ENCODE data around the gene ANKRD16. TPM values are rescaled to one million over a fixed set of nuclear protein-coding genes. Genes with fewer than 3 reads are reported as not detected.
"Not testable (repeated sequence)": the region's sequence is repeated elsewhere in the genome, so short reads cannot be mapped to it uniquely, and the experiment has no call there.

Gene ANKRD16
- total and polyA plus RNA-seq, 9 donors: 6.6 to 15.3 (median 9.6) TPM

GRCh38 chr10:5887641-5888040 is 2.1 kb downstream of the ANKRD16 start:
- Histone ChIP-seq H3K4me3 (no peak overlapping the region), H3K9me3 (no peaks in the 10 kb centered on the region), H3K27me3 (no peaks in the 10 kb centered on the region), H3K27ac (no peak overlapping the region), H3K4me1 (ENCODE audit: insufficient read depth) (peaks cover 14% of the 10 kb centered on the region), H3K36me3 (no peaks in the 10 kb centered on the region)
- TF ChIP-seq CTCF (IDR thresholded peaks at IDR 0.05) (no peak), POLR2A (IDR thresholded peaks at IDR 0.05) (no peak), EP300 (IDR thresholded peaks at IDR 0.05) (no peak)
- 87 to 91% (median 90%) methylated on average over 8 of the region's 8 CpGs for WGBS, 3 donors
- no peak for DNase-seq
- intact Hi-C loops (cut with DNase I): no loop called here

- Histone ChIP-seq H3K4me1 (ENCODE audit: insufficient read depth) (peaks cover 13% of the 10 kb centered on the region), H3K9me3 (no peaks in the 10 kb centered on the region), H3K36me3 (no peaks in the 10 kb centered on the region), H3K4me3 (no peak overlapping the region), H3K27ac (no peak overlapping the region), H3K27me3 (no peaks in the 10 kb centered on the region)
- 3 to 6% (median 5%) methylated on average over 1 of the region's 1 CpG for WGBS, 3 donors
- intact Hi-C loops (cut with DNase I): no loop called here
- DNase-seq: no peak
- TF ChIP-seq EP300 (IDR thresholded peaks at IDR 0.05): no peak
- no peak for TF ChIP-seq POLR2A (IDR thresholded peaks at IDR 0.05)
- no peak for TF ChIP-seq CTCF (IDR thresholded peaks at IDR 0.05)
These were observed 2.7 kb downstream of the ANKRD16 start for GRCh38 chr10:5887029-5887428.

DNA sequence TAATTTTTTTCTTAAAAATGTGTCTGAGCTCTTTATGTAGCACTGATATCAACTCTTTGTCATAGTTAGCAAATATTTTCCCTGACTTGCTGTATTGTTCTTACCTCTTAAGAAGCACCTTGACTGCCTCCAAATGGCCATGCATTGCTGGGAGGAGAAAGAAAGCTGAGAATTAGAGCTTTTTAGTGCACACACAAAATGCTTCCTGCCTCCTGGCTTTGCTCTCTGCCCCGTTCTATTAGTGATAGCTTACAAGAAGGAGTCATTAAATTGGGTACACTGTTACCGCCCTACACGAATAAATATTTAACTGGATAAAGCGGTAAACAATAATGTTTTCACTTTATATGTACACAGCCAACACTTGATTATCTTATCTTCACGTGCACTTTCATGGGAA is 4.1 kb downstream of the ANKRD16 start:
- Histone ChIP-seq H3K36me3 (no peaks in the 10 kb centered on the region), H3K9me3 (no peaks in the 10 kb centered on the region), H3K4me1 (ENCODE audit: insufficient read depth) (peaks cover 9% of the 10 kb centered on the region), H3K4me3 (no peak overlapping the region), H3K27ac (no peak overlapping the region), H3K27me3 (no peaks in the 10 kb centered on the region)
- DNase-seq: no peak
- no peak for TF ChIP-seq CTCF (IDR thresholded peaks at IDR 0.05)
- TF ChIP-seq EP300 (IDR thresholded peaks at IDR 0.05): no peak
- TF ChIP-seq POLR2A (IDR thresholded peaks at IDR 0.05): no peak
- WGBS, 3 donors: 53 to 83% (median 72%) methylated on average over 5 of the region's 5 CpGs
- intact Hi-C loops (cut with DNase I): no loop called here

- Histone ChIP-seq H3K36me3 (no peaks in the 10 kb centered on the region), H3K4me1 (ENCODE audit: insufficient read depth) (peaks cover 4% of the 10 kb centered on the region), H3K4me3 (no peak overlapping the region), H3K9me3 (no peaks in the 10 kb centered on the region), H3K27ac (no peak overlapping the region), H3K27me3 (no peaks in the 10 kb centered on the region)
- DNase-seq: no peak
- TF ChIP-seq EP300 (IDR thresholded peaks at IDR 0.05) (no peak), CTCF (IDR thresholded peaks at IDR 0.05) (no peak), POLR2A (IDR thresholded peaks at IDR 0.05) (no peak)
- 73 to 90% (median 79%) methylated on average over 8 of the region's 8 CpGs for WGBS, 3 donors
- intact Hi-C loops (cut with DNase I): no loop called here
These were observed 6.7 kb downstream of the ANKRD16 start for GRCh38 chr10:5882961-5883360.

DNA sequence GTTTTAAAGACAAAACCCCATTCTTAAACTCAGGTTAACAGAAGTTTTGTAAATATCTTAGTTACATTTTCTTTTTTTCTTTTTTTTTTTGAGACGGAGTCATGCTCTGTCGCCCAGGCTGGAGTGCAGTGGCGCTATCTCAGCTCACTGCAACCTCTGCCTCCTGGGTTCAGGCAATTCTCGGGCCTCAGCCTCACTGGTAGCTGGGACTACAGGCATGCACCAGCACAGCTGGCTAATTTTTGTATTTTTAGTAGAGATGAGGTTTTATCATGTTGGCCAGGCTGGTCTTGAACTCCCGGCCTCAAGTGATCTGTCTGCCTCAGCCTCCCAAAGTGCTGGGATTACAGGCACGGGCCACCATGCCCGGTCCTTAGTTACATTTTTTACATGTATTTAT is 12.7 kb downstream of the ANKRD16 start:
- not testable (repeated sequence) for H3K4me1 ChIP-seq (ENCODE audit: insufficient read depth); H3K27me3 ChIP-seq; DNase-seq; H3K4me3 ChIP-seq; H3K27ac ChIP-seq; H3K36me3 ChIP-seq; H3K9me3 ChIP-seq
- intact Hi-C loops (cut with DNase I): loop anchor here in 3 of 4 donors (10.0 kb wide), 2 partner anchors 242 to 432 kb away; no protein-coding TSS in a partner anchor
- WGBS, 3 donors: 78 to 86% (median 84%) methylated on average over 7 of the region's 7 CpGs
